ENCODE results near the gene WDR55. TPM values are rescaled to one million over a fixed set of nuclear protein-coding genes. Genes with fewer than 3 reads are reported as not detected.

WDR55 gene
- total and polyA plus RNA-seq, 2 of the 13 experiments (the other 11 are each of a cell fraction or from before 2014, with no cell fraction given) = 17.7 to 18.2 TPM

DNA sequence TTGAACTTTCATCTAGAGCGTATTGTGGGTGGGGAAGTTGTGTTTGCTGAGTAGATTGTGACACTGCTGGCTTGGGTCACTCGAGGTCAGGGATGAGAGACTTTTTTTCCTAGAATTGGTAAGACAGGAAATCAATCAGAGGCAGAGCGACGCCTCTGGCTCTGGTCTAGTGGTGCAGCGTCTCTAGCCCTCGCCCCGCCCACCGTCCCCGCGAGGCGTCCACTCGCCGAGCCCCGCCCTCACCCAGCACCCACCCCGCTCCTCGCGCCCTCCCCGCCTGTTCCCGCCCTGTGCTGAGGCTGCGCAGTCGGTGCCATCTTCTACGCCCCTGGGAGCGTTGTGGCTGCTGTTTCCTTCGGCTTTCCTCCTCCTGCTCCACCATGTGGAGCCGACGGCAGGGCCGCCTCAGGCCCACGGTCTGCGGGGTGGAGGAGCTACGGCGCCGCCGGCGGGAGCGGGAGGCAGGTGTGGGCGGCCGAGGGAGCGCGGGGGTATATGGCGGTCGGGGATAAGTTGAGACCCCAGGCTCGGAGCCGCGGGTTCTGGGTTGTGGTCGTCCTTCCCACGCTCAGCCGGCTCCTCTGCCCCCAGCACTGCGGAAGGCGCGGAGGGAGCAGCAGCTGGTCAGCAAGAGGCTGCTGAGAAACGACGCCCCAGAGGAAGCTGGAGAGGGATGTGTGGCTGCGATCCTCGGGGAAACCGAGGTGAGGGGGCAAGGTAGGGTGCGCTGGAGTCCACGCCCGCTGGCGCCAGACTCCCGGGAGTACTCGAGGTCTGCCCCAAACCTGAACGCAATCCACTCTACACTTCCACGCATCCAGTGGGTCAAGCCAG, 25.3 kb upstream of the WDR55 start, which contains the start of gene TMCO6 (continued):
- TF ChIP-seq, protein P1, sequence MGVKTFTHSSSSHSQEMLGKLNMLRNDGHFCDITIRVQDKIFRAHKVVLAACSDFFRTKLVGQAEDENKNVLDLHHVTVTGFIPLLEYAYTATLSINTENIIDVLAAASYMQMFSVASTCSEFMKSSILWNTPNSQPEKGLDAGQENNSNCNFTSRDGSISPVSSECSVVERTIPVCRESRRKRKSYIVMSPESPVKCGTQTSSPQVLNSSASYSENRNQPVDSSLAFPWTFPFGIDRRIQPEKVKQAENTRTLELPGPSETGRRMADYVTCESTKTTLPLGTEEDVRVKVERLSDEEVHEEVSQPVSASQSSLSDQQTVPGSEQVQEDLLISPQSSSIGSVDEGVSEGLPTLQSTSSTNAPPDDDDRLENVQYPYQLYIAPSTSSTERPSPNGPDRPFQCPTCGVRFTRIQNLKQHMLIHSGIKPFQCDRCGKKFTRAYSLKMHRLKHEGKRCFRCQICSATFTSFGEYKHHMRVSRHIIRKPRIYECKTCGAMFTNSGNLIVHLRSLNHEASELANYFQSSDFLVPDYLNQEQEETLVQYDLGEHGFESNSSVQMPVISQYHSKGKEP (CRISPR knock-in tag; IDR thresholded peaks at IDR 0.05) = no peak
- TF ChIP-seq, protein P2, sequence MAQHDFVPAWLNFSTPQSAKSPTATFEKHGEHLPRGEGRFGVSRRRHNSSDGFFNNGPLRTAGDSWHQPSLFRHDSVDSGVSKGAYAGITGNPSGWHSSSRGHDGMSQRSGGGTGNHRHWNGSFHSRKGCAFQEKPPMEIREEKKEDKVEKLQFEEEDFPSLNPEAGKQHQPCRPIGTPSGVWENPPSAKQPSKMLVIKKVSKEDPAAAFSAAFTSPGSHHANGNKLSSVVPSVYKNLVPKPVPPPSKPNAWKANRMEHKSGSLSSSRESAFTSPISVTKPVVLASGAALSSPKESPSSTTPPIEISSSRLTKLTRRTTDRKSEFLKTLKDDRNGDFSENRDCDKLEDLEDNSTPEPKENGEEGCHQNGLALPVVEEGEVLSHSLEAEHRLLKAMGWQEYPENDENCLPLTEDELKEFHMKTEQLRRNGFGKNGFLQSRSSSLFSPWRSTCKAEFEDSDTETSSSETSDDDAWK (CRISPR knock-in tag; IDR thresholded peaks at IDR 0.05) = no peak
- TF ChIP-seq NBN (conservative IDR thresholded peaks at IDR 0.05) (no peak), SATB2 (CRISPR knock-in tag; IDR thresholded peaks at IDR 0.05) (no peak), MXD4 (CRISPR knock-in tag; IDR thresholded peaks at IDR 0.05) (peak; percentile 63; the same call in 1 of the 2 replicates), SNAI1 (CRISPR knock-in tag; IDR thresholded peaks at IDR 0.05; ENCODE audit: borderline replicate concordance) (peak; percentile 28; the same call in 1 of the 2 replicates), PHF21A (CRISPR knock-in tag; IDR thresholded peaks at IDR 0.05) (peak; percentile 70), ARNT2 (CRISPR knock-in tag; IDR thresholded peaks at IDR 0.05; ENCODE audit: low read depth) (peak; percentile 90; the same call in 1 of the 2 replicates), ZNF607 (CRISPR knock-in tag; IDR thresholded peaks at IDR 0.05; ENCODE audit: borderline replicate concordance) (peak; percentile 78), HDAC2 (CRISPR knock-in tag; IDR thresholded peaks at IDR 0.05) (peak; percentile 92), ZNF124 (CRISPR knock-in tag; IDR thresholded peaks at IDR 0.05) (0 out of 2 replicates have a peak, but pooled peaks have one; percentile 57), SNRNP70 (IDR thresholded peaks at IDR 0.05; ENCODE audit: low read depth, low read length) (no peak), YEATS2 (CRISPR knock-in tag; IDR thresholded peaks at IDR 0.05; ENCODE audit: borderline replicate concordance) (0 out of 2 replicates have a peak, but pooled peaks have one; percentile 54), CEBPG (CRISPR knock-in tag; IDR thresholded peaks at IDR 0.05) (peak; percentile 90), GTF2F1 (IDR thresholded peaks at IDR 0.05; ENCODE audit: low read length) (no peak), NFE2L1 (CRISPR knock-in tag; IDR thresholded peaks at IDR 0.05; ENCODE audit: borderline replicate concordance) (no peak), MIER3 (CRISPR knock-in tag; IDR thresholded peaks at IDR 0.05; ENCODE audit: borderline replicate concordance) (peak; percentile 96), LCORL (IDR thresholded peaks at IDR 0.05) (no peak), LCORL (CRISPR knock-in tag; IDR thresholded peaks at IDR 0.05) (peak; percentile 66; the same call in 1 of the 2 replicates), RFXANK (CRISPR knock-in tag; IDR thresholded peaks at IDR 0.05) (no peak), TCF7 (IDR thresholded peaks at IDR 0.05; ENCODE audit: low read depth) (peak; percentile 78), ZNF746 (CRISPR knock-in tag; IDR thresholded peaks at IDR 0.05) (0 out of 2 replicates have a peak, but pooled peaks have one; percentile 13)
- TF ChIP-seq, protein P3, sequence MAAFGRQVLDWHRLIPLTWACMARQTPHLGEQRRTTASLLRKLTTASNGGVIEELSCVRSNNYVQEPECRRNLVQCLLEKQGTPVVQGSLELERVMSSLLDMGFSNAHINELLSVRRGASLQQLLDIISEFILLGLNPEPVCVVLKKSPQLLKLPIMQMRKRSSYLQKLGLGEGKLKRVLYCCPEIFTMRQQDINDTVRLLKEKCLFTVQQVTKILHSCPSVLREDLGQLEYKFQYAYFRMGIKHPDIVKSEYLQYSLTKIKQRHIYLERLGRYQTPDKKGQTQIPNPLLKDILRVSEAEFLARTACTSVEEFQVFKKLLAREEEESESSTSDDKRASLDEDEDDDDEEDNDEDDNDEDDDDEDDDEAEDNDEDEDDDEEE (CRISPR knock-in tag; IDR thresholded peaks at IDR 0.05) = no peak; the same call in 1 of the 2 replicates
- TF ChIP-seq, protein P4, sequence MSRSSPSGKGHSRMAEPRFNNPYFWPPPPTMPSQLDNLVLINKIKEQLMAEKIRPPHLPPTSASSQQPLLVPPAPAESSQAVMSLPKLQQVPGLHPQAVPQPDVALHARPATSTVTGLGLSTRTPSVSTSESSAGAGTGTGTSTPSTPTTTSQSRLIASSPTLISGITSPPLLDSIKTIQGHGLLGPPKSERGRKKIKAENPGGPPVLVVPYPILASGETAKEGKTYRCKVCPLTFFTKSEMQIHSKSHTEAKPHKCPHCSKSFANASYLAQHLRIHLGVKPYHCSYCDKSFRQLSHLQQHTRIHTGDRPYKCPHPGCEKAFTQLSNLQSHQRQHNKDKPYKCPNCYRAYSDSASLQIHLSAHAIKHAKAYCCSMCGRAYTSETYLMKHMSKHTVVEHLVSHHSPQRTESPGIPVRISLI (CRISPR knock-in tag; IDR thresholded peaks at IDR 0.05; ENCODE audit: borderline replicate concordance) = peak; percentile 98
- TF ChIP-seq, protein P5, sequence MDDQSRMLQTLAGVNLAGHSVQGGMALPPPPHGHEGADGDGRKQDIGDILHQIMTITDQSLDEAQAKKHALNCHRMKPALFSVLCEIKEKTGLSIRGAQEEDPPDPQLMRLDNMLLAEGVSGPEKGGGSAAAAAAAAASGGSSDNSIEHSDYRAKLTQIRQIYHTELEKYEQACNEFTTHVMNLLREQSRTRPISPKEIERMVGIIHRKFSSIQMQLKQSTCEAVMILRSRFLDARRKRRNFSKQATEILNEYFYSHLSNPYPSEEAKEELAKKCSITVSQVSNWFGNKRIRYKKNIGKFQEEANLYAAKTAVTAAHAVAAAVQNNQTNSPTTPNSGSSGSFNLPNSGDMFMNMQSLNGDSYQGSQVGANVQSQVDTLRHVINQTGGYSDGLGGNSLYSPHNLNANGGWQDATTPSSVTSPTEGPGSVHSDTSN (CRISPR knock-in tag; IDR thresholded peaks at IDR 0.05; ENCODE audit: borderline replicate concordance) = no peak

All from HepG2 (cell line).